Measurements from ENCODE around the gene TCP11. TPM values are rescaled to one million over a fixed set of nuclear protein-coding genes. Genes with fewer than 3 reads are reported as not detected.

Gene TCP11
- total RNA-seq, 1 experiment from 2014 or later, result not detected

- intact Hi-C loops (cut with micrococcal nuclease; ENCODE audit: unreplicated experiment), result no loop called here
- DNase-seq, result no peak
- H3K36me3 Mint-ChIP-seq (ENCODE audit: insufficient read depth, unreplicated experiment), result peaks cover 27% of the 10 kb centered on the region
- no peak overlapping the region for H3K27ac Mint-ChIP-seq (ENCODE audit: unreplicated experiment)
- CTCF ChIA-PET, result interaction anchor here (0.6 to 1.7 kb wide), 3 partner anchors 18 to 681 kb away, joined by 3 read pairs; no protein-coding TSS in a partner anchor
- no peak overlapping the region for H3K4me3 Mint-ChIP-seq (ENCODE audit: low read depth, unreplicated experiment)
- no peaks in the 10 kb centered on the region for H3K4me1 Mint-ChIP-seq (ENCODE audit: low read depth, unreplicated experiment)
- TF ChIP-seq CTCF (IDR thresholded peaks at IDR 0.05; ENCODE audit: unreplicated experiment), result no peak
- H3K27me3 Mint-ChIP-seq (ENCODE audit: unreplicated experiment), result no peaks in the 10 kb centered on the region
- no peaks in the 10 kb centered on the region for H3K9me3 Mint-ChIP-seq (ENCODE audit: low read depth, unreplicated experiment)
- BruUV-seq (replicated peaks), result no TSS peak
Measured at GRCh38 chr6:35087361-35088280, 53.5 kb downstream of the TCP11 start.

GRCh38 chr6:35086636-35087360 is 54.3 kb downstream of the TCP11 start:
- no peaks in the 10 kb centered on the region for H3K27me3 Mint-ChIP-seq (ENCODE audit: unreplicated experiment)
- intact Hi-C loops (cut with micrococcal nuclease; ENCODE audit: unreplicated experiment), result no loop called here
- CTCF ChIA-PET, result interaction anchor here (1.7 kb wide), 1 partner anchor 53 kb away, joined by 3 read pairs; no protein-coding TSS in a partner anchor
- DNase-seq, result no peak
- no peak overlapping the region for H3K4me3 Mint-ChIP-seq (ENCODE audit: low read depth, unreplicated experiment)
- H3K4me1 Mint-ChIP-seq (ENCODE audit: low read depth, unreplicated experiment), result no peaks in the 10 kb centered on the region
- no peak overlapping the region for H3K27ac Mint-ChIP-seq (ENCODE audit: unreplicated experiment)
- no peaks in the 10 kb centered on the region for H3K9me3 Mint-ChIP-seq (ENCODE audit: low read depth, unreplicated experiment)
- peaks cover 23% of the 10 kb centered on the region for H3K36me3 Mint-ChIP-seq (ENCODE audit: insufficient read depth, unreplicated experiment)
- TF ChIP-seq CTCF (IDR thresholded peaks at IDR 0.05; ENCODE audit: unreplicated experiment), result no peak
- BruUV-seq (replicated peaks), result no TSS peak

- CTCF ChIA-PET, result interaction anchor here (0.6 kb wide), 1 partner anchor 34 kb away, joined by 4 read pairs; no protein-coding TSS in a partner anchor
- intact Hi-C loops (cut with micrococcal nuclease; ENCODE audit: unreplicated experiment), result no loop called here
- Mint-ChIP-seq H3K9me3 (ENCODE audit: low read depth, unreplicated experiment) (no peaks in the 10 kb centered on the region), H3K4me3 (ENCODE audit: low read depth, unreplicated experiment) (no peak overlapping the region), H3K27me3 (ENCODE audit: unreplicated experiment) (no peaks in the 10 kb centered on the region), H3K36me3 (ENCODE audit: insufficient read depth, unreplicated experiment) (peaks cover 23% of the 10 kb centered on the region), H3K4me1 (ENCODE audit: low read depth, unreplicated experiment) (no peaks in the 10 kb centered on the region), H3K27ac (ENCODE audit: unreplicated experiment) (no peak overlapping the region)
- BruUV-seq (replicated peaks), result no TSS peak
- TF ChIP-seq CTCF (IDR thresholded peaks at IDR 0.05; ENCODE audit: unreplicated experiment), result no peak
- DNase-seq, result no peak
Measured at GRCh38 chr6:35086282-35086632, 54.9 kb downstream of the TCP11 start.

- Mint-ChIP-seq H3K9me3 (ENCODE audit: low read depth, unreplicated experiment) (no peaks in the 10 kb centered on the region), H3K4me1 (ENCODE audit: low read depth, unreplicated experiment) (no peaks in the 10 kb centered on the region), H3K4me3 (ENCODE audit: low read depth, unreplicated experiment) (no peak overlapping the region), H3K36me3 (ENCODE audit: insufficient read depth, unreplicated experiment) (peaks cover 23% of the 10 kb centered on the region), H3K27me3 (ENCODE audit: unreplicated experiment) (no peaks in the 10 kb centered on the region), H3K27ac (ENCODE audit: unreplicated experiment) (no peak overlapping the region)
- DNase-seq, result no peak
- CTCF ChIA-PET, result interaction anchor here (0.5 to 0.6 kb wide), 2 partner anchors 33 to 170 kb away, joined by 3 to 4 read pairs; no protein-coding TSS in a partner anchor
- no peak for TF ChIP-seq CTCF (IDR thresholded peaks at IDR 0.05; ENCODE audit: unreplicated experiment)
- BruUV-seq (replicated peaks), result no TSS peak
- intact Hi-C loops (cut with micrococcal nuclease; ENCODE audit: unreplicated experiment), result no loop called here
Measured at GRCh38 chr6:35085359-35086281, 55.5 kb downstream of the TCP11 start.

All from Calu3 (cell line).